K562 (cell line): Measurements from ENCODE around the gene SCAMP5. TPM values are rescaled to one million over a fixed set of nuclear protein-coding genes. Genes with fewer than 3 reads are reported as not detected.

Source experiments
- ATAC-seq: fragments of 200-7000 bp; cut with Tn5 transposase; 3 replicates; pipeline ENCODE4 v1.9.1; 2020; ENCODE audit warnings: moderate library complexity
- BruUV-seq: library from RNA; stranded (reverse); fragments of 400-500 nt; replicated peaks from 2 replicates; lab custom pipeline; 2021; lab: Mats Ljungman, UMichigan
- CTCF ChIA-PET: fragments of 300-600 bp; formaldehyde crosslinking; extraction: SDS; loops from one replicate; lab custom pipeline; 2021; ENCODE audit warnings: low intra/inter-chr PET ratio; lab: Yijun Ruan, JAX
- POLR2A ChIA-PET: fragments of 300-600, 350-650 bp; sonication (Branson Sonifier 250); formaldehyde crosslinking; extraction: SDS; loops from one replicate; lab custom pipeline; 2021; ENCODE audit warnings: antibody characterized with exemption, inconsistent platforms; lab: Yijun Ruan, JAX
- DNase-seq, 4 experiments: peaks; one replicate each; pipeline versions ENCODE4 v3.0.0 to v3.0.0-alpha.2; 2011 to 2018; ENCODE audit warnings: low spot score in 3 of 4, mixed read lengths in 3 of 4; ENCODE audit errors: extremely low read depth in 1 of 4
- FAIRE-seq: peaks from 2 replicates; lab custom pipeline; 2011; peaks lifted over from hg19 to GRCh38; lab: Jason Lieb, UNC
- H2AFZ ChIP-seq: 2 replicates; pipeline ENCODE4 v1.6.0; 2011; ENCODE audit warnings: low read depth, low read length, control low read depth, inconsistent platforms
- H3K27ac ChIP-seq: fragments of 200-600 bp; 3 replicates; pipeline ENCODE4 v1.8.0; 2011; ENCODE audit warnings: low read depth, mild to moderate bottlenecking, control low read depth, inconsistent platforms, low read length, moderate library complexity, mixed read lengths; ENCODE audit errors: extremely low read depth
- H3K27me3 ChIP-seq, 2 experiments: fragments of 300-600 bp in 1 of 2; 2 replicates in 1 of 2; 3 replicates in 1 of 2; pipeline versions ENCODE4 v1.6.0 to v1.8.0; 2011; ENCODE audit warnings: inconsistent platforms in 2 of 2, low read length in 2 of 2, mild to moderate bottlenecking in 1 of 2, mixed read lengths in 1 of 2, moderate library complexity in 1 of 2; ENCODE audit not compliant: control insufficient read depth in 2 of 2, insufficient read depth in 2 of 2
- H3K36me3 ChIP-seq: fragments of 300-600 bp; 3 replicates; pipeline ENCODE4 v1.8.0; 2011; ENCODE audit warnings: mild to moderate bottlenecking, low read length, inconsistent platforms; ENCODE audit not compliant: control insufficient read depth, insufficient read depth
- H3K4me1 ChIP-seq, 2 experiments: fragments of 200-600 bp in 1 of 2; replicated peaks in 1 of 2; 2 replicates in 1 of 2; 3 replicates in 1 of 2; pipeline versions ENCODE4 v1.5.1 to v1.8.0; 2011; ENCODE audit warnings: inconsistent platforms in 2 of 2, low read length in 2 of 2, mild to moderate bottlenecking in 1 of 2, mixed read lengths in 1 of 2, moderate library complexity in 1 of 2; ENCODE audit not compliant: control insufficient read depth in 2 of 2, insufficient read depth in 2 of 2
- H3K4me2 ChIP-seq: 2 replicates; pipeline ENCODE4 v1.6.1; 2011; ENCODE audit warnings: low read length, control low read depth, inconsistent platforms, mixed read lengths; ENCODE audit not compliant: insufficient read depth
- H3K4me3 ChIP-seq: fragments of 200-600 bp; sonication (generic), shearing (Covaris generic); 2 replicates; pipeline ENCODE4 v1.5.1; 2016; ENCODE audit warnings: control low read depth, inconsistent platforms
- H3K79me2 ChIP-seq: fragments of 200-600 bp; 3 replicates; pipeline ENCODE4 v1.8.0; 2011; ENCODE audit warnings: low read length, inconsistent platforms; ENCODE audit not compliant: control insufficient read depth, insufficient read depth
- H3K9ac ChIP-seq, 2 experiments: 2 replicates each; pipeline versions ENCODE4 v1.6.0 to v1.6.1; 2011; ENCODE audit warnings: low read depth in 2 of 2, low read length in 2 of 2, control low read depth in 1 of 2, inconsistent platforms in 1 of 2, mild to moderate bottlenecking in 1 of 2, mixed read lengths in 1 of 2; ENCODE audit not compliant: insufficient read depth in 1 of 2
- H3K9me1 ChIP-seq: one replicate; pipeline ENCODE4 v1.6.0; 2011; ENCODE audit warnings: inconsistent platforms, mild to moderate bottlenecking, low read length, moderate library complexity; ENCODE audit not compliant: control insufficient read depth, insufficient read depth
- H3K9me3 ChIP-seq: replicated peaks from 2 replicates; pipeline ENCODE4 v1.5.1; 2011; ENCODE audit warnings: low read depth, low read length, inconsistent platforms; ENCODE audit not compliant: control insufficient read depth, insufficient read depth
- H4K20me1 ChIP-seq: replicated peaks from 2 replicates; pipeline ENCODE4 v1.6.1; 2011; ENCODE audit warnings: low read length, inconsistent platforms, mixed read lengths; ENCODE audit not compliant: control insufficient read depth, insufficient read depth
- CEBPB ChIP-seq: fragments of 450-650 bp; IDR thresholded peaks from 2 replicates; pipeline ENCODE4 v1.6.1; 2016; ENCODE audit warnings: missing genetic modification characterization, missing compliant biosample characterization
- DDX20 ChIP-seq: fragments of 450-650 bp; IDR thresholded peaks from 2 replicates; pipeline ENCODE4 v1.6.1; 2016; ENCODE audit warnings: missing genetic modification characterization, low read depth, mild to moderate bottlenecking, missing compliant biosample characterization, moderate library complexity
- ELF1 ChIP-seq: fragments of 200-800 bp; sonication (Bioruptor generic); IDR thresholded peaks from 2 replicates; pipeline ENCODE4 v1.6.1; 2016; ENCODE audit warnings: missing genetic modification characterization, missing compliant biosample characterization
- ELK1 ChIP-seq: sonication (generic); formaldehyde crosslinking; IDR thresholded peaks from 2 replicates; pipeline ENCODE4 v1.8.1; 2022; ENCODE audit warnings: missing genetic modification reagents
- GABPB1 ChIP-seq: sonication (generic); formaldehyde crosslinking; IDR thresholded peaks from 2 replicates; pipeline ENCODE4 v1.8.0; 2022; ENCODE audit warnings: mild to moderate bottlenecking, missing genetic modification reagents
- LARP7 ChIP-seq: fragments of 450-650 bp; IDR thresholded peaks from 2 replicates; pipeline ENCODE4 v1.6.1; 2016
- MCM2 ChIP-seq: fragments of 450-650 bp; IDR thresholded peaks from 2 replicates; pipeline ENCODE4 v1.6.1; 2017; ENCODE audit warnings: low read depth, mild to moderate bottlenecking
- NBN ChIP-seq: fragments of 450-650 bp; IDR thresholded peaks from 2 replicates; pipeline ENCODE4 v1.6.1; 2016; ENCODE audit warnings: low read depth, mild to moderate bottlenecking
- NCOA4 ChIP-seq: fragments of 450-650 bp; IDR thresholded peaks from 2 replicates; pipeline ENCODE4 v1.6.1; 2018; ENCODE audit warnings: mild to moderate bottlenecking; ENCODE audit not compliant: partially characterized antibody
- NFYB ChIP-seq: IDR thresholded peaks from 2 replicates; pipeline ENCODE4 v1.6.1; 2011; ENCODE audit warnings: mild to moderate bottlenecking, moderate library complexity; ENCODE audit not compliant: insufficient read length; ENCODE audit errors: extremely low read depth
- NR1H2 ChIP-seq: sonication (generic); formaldehyde crosslinking; IDR thresholded peaks from 2 replicates; pipeline ENCODE4 v1.4.0; 2020; ENCODE audit warnings: mild to moderate bottlenecking, missing genetic modification reagents
- RNF2 ChIP-seq: sonication (generic); IDR thresholded peaks from 2 replicates; pipeline ENCODE4 v1.6.1; 2016
- SNRNP70 ChIP-seq: fragments of 200-400 bp; formaldehyde crosslinking; optimal IDR thresholded peaks from 2 replicates; pipeline ENCODE3; 2017; ENCODE audit warnings: low read depth, low read length
- TEAD2 ChIP-seq: fragments of 450-650 bp; IDR thresholded peaks from 2 replicates; pipeline ENCODE4 v1.6.1; 2016; ENCODE audit warnings: missing genetic modification characterization, control low read depth, missing compliant biosample characterization
- XRCC4 ChIP-seq: IDR thresholded peaks from one replicate; pipeline ENCODE4 v1.6.1; 2011; ENCODE audit not compliant: insufficient read depth, insufficient read length; ENCODE audit errors: extremely low read depth
- ZNF143 ChIP-seq: sonication (generic); formaldehyde crosslinking; IDR thresholded peaks from 2 replicates; pipeline ENCODE4 v1.9.0; 2022; ENCODE audit warnings: mild to moderate bottlenecking, missing genetic modification reagents
- ZNF146 ChIP-seq: IDR thresholded peaks from one replicate; pipeline ENCODE4 v1.6.1; 2018; ENCODE audit warnings: missing compliant biosample characterization; ENCODE audit not compliant: unreplicated experiment
- ZNF253 ChIP-seq: fragments of 250-450 bp; sonication (Bioruptor Pico); conservative IDR thresholded peaks from 2 replicates; pipeline ENCODE4 v1.6.1; 2021; ENCODE audit warnings: mild to moderate bottlenecking
- ZNF274 ChIP-seq: IDR thresholded peaks from 2 replicates; pipeline ENCODE4 v1.6.1; 2011; ENCODE audit warnings: low read depth, mild to moderate bottlenecking, low read length, moderate library complexity, borderline replicate concordance
- WGBS: fragments of 100-300 bp; shearing (Covaris generic); methylation state at CpG from one replicate; pipeline ENCODE4 v1.1.6; 2016; ENCODE audit warnings: low coverage, mixed read lengths; ENCODE audit not compliant: insufficient coverage; ENCODE audit errors: missing lambda C conversion rate; 5-methylcytosine and 5-hydroxymethylcytosine counted together
- in situ Hi-C: fragments of 300-500 bp; cut with MboI; formaldehyde crosslinking; loops from 4 replicates; pipeline ENCODE4 v1.15.0; 2018; ENCODE audit warnings: inconsistent platforms, mixed read lengths
- intact Hi-C: fragments of 100-400 bp; cut with micrococcal nuclease; formaldehyde crosslinking; loops from 2 replicates; pipeline ENCODE4 v1.14.2; 2022
- polyA plus RNA-seq, 8 experiments: library from polyadenylated mRNA; depleted of rRNA in 4 of 8; stranded (reverse) in 5 of 8; unstranded in 3 of 8; fragments of >200 nt; fragmentation: Nextera tagmentation in 2 of 8; fragmentation: Illumina TruSeq in 1 of 8; extraction: Ambion mirVana in 2 of 8; extraction: Trizol in 1 of 8; gene quantifications; 2 replicates each; pipeline versions ENCODE4 v1.2.1 to v1.2.3, GENCODE V29; 2011 to 2014; ENCODE audit warnings: inconsistent platforms in 1 of 8, missing spikeins in 1 of 8
- total RNA-seq, 7 experiments: library from RNA; depleted of rRNA in 6 of 7; stranded (reverse); fragments of >200 nt in 6 of 7; fragmentation: Illumina TruSeq in 2 of 7; extraction: Trizol in 2 of 7; gene quantifications; 2 replicates each; pipeline versions ENCODE4 v1.2.1 to v1.2.3, GENCODE V29; 2011 to 2021; ENCODE audit warnings: low replicate concordance in 1 of 7
- TF ChIP-seq, protein P1 (sequence below): fragments of 450-650 bp; conservative IDR thresholded peaks from 2 replicates; pipeline ENCODE4 v1.6.1; 2016; ENCODE audit warnings: missing genetic modification characterization, low read depth, mild to moderate bottlenecking, control low read depth, missing compliant biosample characterization
- TF ChIP-seq, protein P2 (sequence below): sonication (generic); formaldehyde crosslinking; IDR thresholded peaks from 2 replicates; pipeline ENCODE4 v1.8.1; 2023; ENCODE audit warnings: mild to moderate bottlenecking, missing genetic modification reagents, moderate library complexity

SCAMP5 gene
- total and polyA plus RNA-seq, 9 of the 15 experiments (the other 6 are each of a cell fraction or from before 2014, with no cell fraction given), result 0.09 to 0.29 (median 0.19) TPM; not detected in 5

DNA sequence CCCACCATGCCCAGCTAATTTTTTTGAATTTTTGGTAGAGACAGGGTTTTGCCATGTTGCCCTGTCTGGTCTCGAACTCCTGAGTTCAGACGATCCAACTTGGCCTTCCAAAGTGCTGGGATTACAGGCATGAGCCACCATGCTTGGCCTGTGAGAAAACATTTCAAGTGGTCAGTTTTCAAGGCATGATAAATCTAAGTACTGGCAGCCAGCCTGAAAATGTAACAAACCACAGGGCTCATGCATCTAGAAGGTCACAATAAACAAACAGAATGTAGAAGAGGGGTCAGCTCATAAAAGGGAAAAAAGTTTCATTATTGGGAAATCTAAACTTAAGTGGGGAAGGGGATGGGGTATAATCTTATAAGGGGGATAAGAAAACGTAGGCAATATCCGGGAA is 68.0 kb downstream of the SCAMP5 start (continued):
- TF ChIP-seq DDX20 (tag) (no peak), ZNF143 (CRISPR knock-in tag) (no peak), TEAD2 (tag) (no peak), ZNF274 (no peak), ZNF253 (CRISPR knock-in tag) (no peak), LARP7 (no peak), NR1H2 (CRISPR knock-in tag) (no peak)
- TF ChIP-seq, protein P1, sequence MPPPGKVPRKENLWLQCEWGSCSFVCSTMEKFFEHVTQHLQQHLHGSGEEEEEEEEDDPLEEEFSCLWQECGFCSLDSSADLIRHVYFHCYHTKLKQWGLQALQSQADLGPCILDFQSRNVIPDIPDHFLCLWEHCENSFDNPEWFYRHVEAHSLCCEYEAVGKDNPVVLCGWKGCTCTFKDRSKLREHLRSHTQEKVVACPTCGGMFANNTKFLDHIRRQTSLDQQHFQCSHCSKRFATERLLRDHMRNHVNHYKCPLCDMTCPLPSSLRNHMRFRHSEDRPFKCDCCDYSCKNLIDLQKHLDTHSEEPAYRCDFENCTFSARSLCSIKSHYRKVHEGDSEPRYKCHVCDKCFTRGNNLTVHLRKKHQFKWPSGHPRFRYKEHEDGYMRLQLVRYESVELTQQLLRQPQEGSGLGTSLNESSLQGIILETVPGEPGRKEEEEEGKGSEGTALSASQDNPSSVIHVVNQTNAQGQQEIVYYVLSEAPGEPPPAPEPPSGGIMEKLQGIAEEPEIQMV (tag), result no peak

GRCh38 chr15:75063889-75064288 is 68.5 kb downstream of the SCAMP5 start:
- no peaks in the 10 kb centered on the region for H3K79me2 ChIP-seq
- no peak overlapping the region for H2AFZ ChIP-seq
- ATAC-seq (no peak), FAIRE-seq (no peak), DNase-seq (no peak)
- H4K20me1 ChIP-seq, result peaks cover 10% of the 10 kb centered on the region
- H3K9me3 ChIP-seq, result no peaks in the 10 kb centered on the region
- H3K27ac ChIP-seq, result no peak overlapping the region
- CTCF ChIA-PET, result no interaction called here
- H3K4me2 ChIP-seq, result no peak overlapping the region
- no peak overlapping the region for H3K4me3 ChIP-seq
- no peaks in the 10 kb centered on the region for H3K9me1 ChIP-seq
- POLR2A ChIA-PET, result no interaction called here
- no peak overlapping the region for H3K9ac ChIP-seq
- H3K36me3 ChIP-seq, result no peaks in the 10 kb centered on the region
- intact Hi-C loops, result no loop called here
- WGBS, result 59% methylated on average over 9 of the region's 9 CpGs
- in situ Hi-C loops, result no loop called here
- no peaks in the 10 kb centered on the region for H3K27me3 ChIP-seq
- peaks cover 6 to 26% of the 10 kb centered on the region in 2 experiments; a peak in 4 of 5 replicates for H3K4me1 ChIP-seq
- BruUV-seq, result no TSS peak
- TF ChIP-seq ELF1 (tag) (no peak), SNRNP70 (no peak), ELK1 (CRISPR knock-in tag) (no peak), RNF2 (no peak), XRCC4 (no peak), ZNF146 (CRISPR knock-in tag) (no peak), NCOA4 (no peak), NBN (no peak), MCM2 (no peak), NFYB (no peak), DDX20 (tag) (no peak), CEBPB (tag) (no peak), GABPB1 (no peak)
- TF ChIP-seq, protein P2, sequence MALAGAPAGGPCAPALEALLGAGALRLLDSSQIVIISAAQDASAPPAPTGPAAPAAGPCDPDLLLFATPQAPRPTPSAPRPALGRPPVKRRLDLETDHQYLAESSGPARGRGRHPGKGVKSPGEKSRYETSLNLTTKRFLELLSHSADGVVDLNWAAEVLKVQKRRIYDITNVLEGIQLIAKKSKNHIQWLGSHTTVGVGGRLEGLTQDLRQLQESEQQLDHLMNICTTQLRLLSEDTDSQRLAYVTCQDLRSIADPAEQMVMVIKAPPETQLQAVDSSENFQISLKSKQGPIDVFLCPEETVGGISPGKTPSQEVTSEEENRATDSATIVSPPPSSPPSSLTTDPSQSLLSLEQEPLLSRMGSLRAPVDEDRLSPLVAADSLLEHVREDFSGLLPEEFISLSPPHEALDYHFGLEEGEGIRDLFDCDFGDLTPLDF (CRISPR knock-in tag), result no peak
